PFSK-1 (cell line): ENCODE results near the gene RTN4RL1.

ENCODE experiments used
- FOXP2 ChIP-seq: optimal IDR thresholded peaks from 2 replicates; pipeline ENCODE3; 2011; ENCODE audit warnings: borderline replicate concordance, control low read depth, inconsistent platforms; ENCODE audit not compliant: insufficient read depth; ENCODE audit errors: extremely low read length, extremely low read depth
- POLR2AphosphoS5 ChIP-seq: IDR thresholded peaks from 2 replicates; pipeline ENCODE4 v1.6.1; 2012; ENCODE audit warnings: low read depth, mild to moderate bottlenecking, control low read depth, low read length, moderate library complexity
- REST ChIP-seq, 2 experiments: IDR thresholded peaks; 2 replicates each; pipeline versions ENCODE4 v1.6.1 to v1.8.0; 2011 to 2012; ENCODE audit warnings: low read depth in 2 of 2, low read length in 2 of 2, control low read depth in 1 of 2, inconsistent platforms in 1 of 2, mild to moderate bottlenecking in 1 of 2, moderate library complexity in 1 of 2; ENCODE audit not compliant: insufficient read depth in 1 of 2
- SIN3A ChIP-seq: IDR thresholded peaks from 2 replicates; pipeline ENCODE4 v1.6.1; 2012; ENCODE audit warnings: mild to moderate bottlenecking, low read length, moderate library complexity, borderline replicate concordance; ENCODE audit not compliant: insufficient read depth
- TAF1 ChIP-seq: IDR thresholded peaks from 2 replicates; pipeline ENCODE4 v1.6.1; 2012; ENCODE audit warnings: low read length, control low read depth, borderline replicate concordance; ENCODE audit not compliant: insufficient read depth

Gene RTN4RL1

GRCh38 chr17:1978396-1978949, 46.7 kb downstream of the RTN4RL1 start:
- TF ChIP-seq POLR2AphosphoS5 = no peak

- TF ChIP-seq TAF1 (no peak), SIN3A (no peak), POLR2AphosphoS5 (no peak), FOXP2 (no peak), REST (IDR thresholded peaks at IDR 0.05; ENCODE audit: insufficient read depth in 1 of 2, low read depth in 2 of 2, low read length in 2 of 2) (no peak)
Measured at GRCh38 chr17:1977583-1978395, 47.3 kb downstream of the RTN4RL1 start.

GRCh38 chr17:1976683-1977064, 48.5 kb downstream of the RTN4RL1 start:
- no peak for TF ChIP-seq FOXP2
- TF ChIP-seq REST (IDR thresholded peaks at IDR 0.05; ENCODE audit: insufficient read depth in 1 of 2, low read depth in 2 of 2, low read length in 2 of 2) = no peak
- TF ChIP-seq SIN3A = no peak
- TF ChIP-seq POLR2AphosphoS5 = no peak
- TF ChIP-seq TAF1 = no peak

GRCh38 chr17:1976000-1976682, 49.0 kb downstream of the RTN4RL1 start:
- TF ChIP-seq REST (IDR thresholded peaks at IDR 0.05; ENCODE audit: insufficient read depth in 1 of 2, low read depth in 2 of 2, low read length in 2 of 2) = no peak
- TF ChIP-seq SIN3A = no peak
- no peak for TF ChIP-seq TAF1
- no peak for TF ChIP-seq POLR2AphosphoS5
- no peak for TF ChIP-seq FOXP2

GRCh38 chr17:1975573-1975972, 49.6 kb downstream of the RTN4RL1 start:
- TF ChIP-seq REST (IDR thresholded peaks at IDR 0.05; ENCODE audit: insufficient read depth in 1 of 2, low read depth in 2 of 2, low read length in 2 of 2) (no peak), TAF1 (no peak), SIN3A (no peak), FOXP2 (no peak), POLR2AphosphoS5 (no peak)
